ENCODE measurements around the gene NCAM1. TPM values are rescaled to one million over a fixed set of nuclear protein-coding genes. Genes with fewer than 3 reads are reported as not detected.

NCAM1 gene
- total RNA-seq, 1 experiment from 2014 or later: 3.7 TPM

DNA sequence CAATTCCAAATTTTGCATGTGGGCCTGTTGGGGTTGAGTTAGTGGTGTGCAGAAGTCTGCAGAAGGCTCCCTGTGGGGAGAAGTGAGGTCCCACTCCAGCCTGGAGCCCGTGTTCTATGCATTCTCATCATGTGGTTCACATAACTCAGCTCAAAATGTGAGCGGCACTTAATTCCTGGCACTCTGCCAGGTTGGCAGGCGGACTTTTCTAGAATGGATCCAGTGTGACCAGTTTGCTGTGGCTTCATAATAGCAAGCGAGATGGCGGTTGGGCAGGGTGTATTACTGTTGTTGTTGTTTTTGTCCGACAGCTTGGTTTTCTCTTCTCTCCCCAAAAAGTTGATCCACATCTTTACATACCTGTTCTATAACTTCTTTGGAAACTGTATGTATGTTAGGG is 206.4 kb downstream of the NCAM1 start:
- H3K27me3 Mint-ChIP-seq (ENCODE audit: unreplicated experiment): peaks cover 36% of the 10 kb centered on the region
- no peaks in the 10 kb centered on the region for H3K4me1 Mint-ChIP-seq (ENCODE audit: low read depth, unreplicated experiment)
- no peaks in the 10 kb centered on the region for H3K9me3 Mint-ChIP-seq (ENCODE audit: low read depth, unreplicated experiment)
- H3K36me3 Mint-ChIP-seq (ENCODE audit: insufficient read depth, unreplicated experiment): no peaks in the 10 kb centered on the region
- DNase-seq: no peak
- CTCF ChIA-PET: no interaction called here
- no TSS peak for BruUV-seq (replicated peaks)
- intact Hi-C loops (cut with micrococcal nuclease; ENCODE audit: unreplicated experiment): no loop called here
- H3K4me3 Mint-ChIP-seq (ENCODE audit: low read depth, unreplicated experiment): no peak overlapping the region
- TF ChIP-seq, protein P1, sequence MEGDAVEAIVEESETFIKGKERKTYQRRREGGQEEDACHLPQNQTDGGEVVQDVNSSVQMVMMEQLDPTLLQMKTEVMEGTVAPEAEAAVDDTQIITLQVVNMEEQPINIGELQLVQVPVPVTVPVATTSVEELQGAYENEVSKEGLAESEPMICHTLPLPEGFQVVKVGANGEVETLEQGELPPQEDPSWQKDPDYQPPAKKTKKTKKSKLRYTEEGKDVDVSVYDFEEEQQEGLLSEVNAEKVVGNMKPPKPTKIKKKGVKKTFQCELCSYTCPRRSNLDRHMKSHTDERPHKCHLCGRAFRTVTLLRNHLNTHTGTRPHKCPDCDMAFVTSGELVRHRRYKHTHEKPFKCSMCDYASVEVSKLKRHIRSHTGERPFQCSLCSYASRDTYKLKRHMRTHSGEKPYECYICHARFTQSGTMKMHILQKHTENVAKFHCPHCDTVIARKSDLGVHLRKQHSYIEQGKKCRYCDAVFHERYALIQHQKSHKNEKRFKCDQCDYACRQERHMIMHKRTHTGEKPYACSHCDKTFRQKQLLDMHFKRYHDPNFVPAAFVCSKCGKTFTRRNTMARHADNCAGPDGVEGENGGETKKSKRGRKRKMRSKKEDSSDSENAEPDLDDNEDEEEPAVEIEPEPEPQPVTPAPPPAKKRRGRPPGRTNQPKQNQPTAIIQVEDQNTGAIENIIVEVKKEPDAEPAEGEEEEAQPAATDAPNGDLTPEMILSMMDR (IDR thresholded peaks at IDR 0.05; ENCODE audit: unreplicated experiment): no peak
- H3K27ac Mint-ChIP-seq (ENCODE audit: unreplicated experiment): no peak overlapping the region

DNA sequence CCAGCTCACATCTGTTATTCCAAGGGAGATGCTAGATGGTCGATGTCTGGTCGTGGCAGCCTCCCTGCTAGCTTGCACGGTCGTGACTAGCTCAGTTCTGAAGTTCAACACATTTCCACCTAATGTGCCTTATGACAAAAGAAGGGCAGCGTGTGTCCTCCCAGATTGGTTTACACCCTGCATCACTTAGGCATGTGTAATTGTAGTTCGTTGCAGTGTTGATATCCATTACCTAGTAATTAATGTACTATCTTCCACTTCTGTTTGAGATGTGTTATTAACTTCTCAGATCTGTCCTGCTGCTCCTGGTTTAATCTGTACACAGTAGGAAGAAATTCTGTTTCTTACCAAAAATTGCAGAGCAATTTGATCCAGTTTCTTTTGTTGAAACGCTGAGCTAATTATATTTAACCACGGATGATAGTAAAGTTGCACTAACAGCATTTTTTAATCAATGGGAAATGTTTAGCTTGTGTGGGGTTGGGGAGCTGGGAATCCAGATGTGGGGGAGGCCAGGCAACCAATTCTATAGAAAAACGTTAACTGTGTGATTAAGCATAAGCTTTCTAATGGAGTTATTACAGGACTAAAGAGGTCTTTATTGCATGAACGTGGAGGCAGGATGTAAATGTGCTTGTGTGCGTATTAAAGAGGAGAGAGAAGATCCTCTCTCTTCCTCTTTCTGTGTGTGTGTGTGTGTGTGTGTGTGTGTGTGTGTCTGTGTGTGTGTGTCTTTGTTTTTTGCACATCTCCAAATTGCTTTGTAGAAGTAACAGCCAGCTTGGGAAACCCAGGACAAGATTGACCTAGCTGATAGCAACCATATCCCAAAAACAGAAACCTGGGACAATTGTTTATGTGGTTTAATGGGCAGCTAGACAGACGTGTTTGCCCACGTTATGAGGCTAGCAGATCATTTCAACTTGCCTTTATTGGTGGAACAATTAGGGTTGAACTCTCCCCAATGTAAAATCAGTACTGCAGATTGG is 207.4 kb downstream of the NCAM1 start:
- DNase-seq: no peak
- H3K27ac Mint-ChIP-seq (ENCODE audit: unreplicated experiment): no peak overlapping the region
- H3K4me1 Mint-ChIP-seq (ENCODE audit: low read depth, unreplicated experiment): no peaks in the 10 kb centered on the region
- BruUV-seq (replicated peaks): no TSS peak
- TF ChIP-seq, protein P1 (IDR thresholded peaks at IDR 0.05; ENCODE audit: unreplicated experiment): no peak
- intact Hi-C loops (cut with micrococcal nuclease; ENCODE audit: unreplicated experiment): no loop called here
- peaks cover 31% of the 10 kb centered on the region for H3K27me3 Mint-ChIP-seq (ENCODE audit: unreplicated experiment)
- H3K36me3 Mint-ChIP-seq (ENCODE audit: insufficient read depth, unreplicated experiment): no peaks in the 10 kb centered on the region
- H3K9me3 Mint-ChIP-seq (ENCODE audit: low read depth, unreplicated experiment): no peaks in the 10 kb centered on the region
- no peak overlapping the region for H3K4me3 Mint-ChIP-seq (ENCODE audit: low read depth, unreplicated experiment)
- CTCF ChIA-PET: interaction anchor here (0.6 to 0.7 kb wide), 2 partner anchors 65 to 579 kb away, joined by 4 to 6 read pairs; no protein-coding TSS in a partner anchor

DNA sequence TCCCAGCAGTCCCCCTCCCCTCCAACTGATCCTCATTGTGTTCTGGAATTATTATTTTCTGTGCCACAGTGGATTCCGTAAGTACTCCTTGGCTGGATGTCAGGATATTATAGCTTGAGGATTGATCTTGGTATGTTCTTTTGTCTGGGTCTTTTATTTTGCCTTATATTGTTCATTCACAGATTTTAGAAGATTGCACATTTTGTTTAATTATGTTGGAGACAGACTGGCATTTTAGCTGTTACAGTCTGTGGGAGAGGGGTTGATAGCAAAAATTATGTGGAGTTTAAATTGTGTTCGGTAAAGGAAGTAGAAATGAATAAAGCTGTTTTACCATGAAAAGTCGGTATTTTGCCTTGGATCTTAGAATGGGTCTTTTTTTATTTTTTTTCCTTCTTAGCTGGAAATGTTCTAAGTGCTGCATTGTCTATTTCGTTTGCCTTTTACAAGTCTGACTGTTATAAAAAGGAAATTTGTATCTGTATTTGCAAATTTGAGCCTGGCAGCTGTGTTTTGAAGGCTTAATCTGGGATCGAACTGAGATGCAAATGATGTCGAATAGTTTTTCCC is 211.2 kb downstream of the NCAM1 start:
- Mint-ChIP-seq H3K4me1 (ENCODE audit: low read depth, unreplicated experiment) (no peaks in the 10 kb centered on the region), H3K27me3 (ENCODE audit: unreplicated experiment) (peaks cover 20% of the 10 kb centered on the region), H3K4me3 (ENCODE audit: low read depth, unreplicated experiment) (no peak overlapping the region), H3K36me3 (ENCODE audit: insufficient read depth, unreplicated experiment) (no peaks in the 10 kb centered on the region), H3K9me3 (ENCODE audit: low read depth, unreplicated experiment) (no peaks in the 10 kb centered on the region), H3K27ac (ENCODE audit: unreplicated experiment) (no peak overlapping the region)
- DNase-seq: no peak
- intact Hi-C loops (cut with micrococcal nuclease; ENCODE audit: unreplicated experiment): no loop called here
- CTCF ChIA-PET: no interaction called here
- TF ChIP-seq, protein P1 (IDR thresholded peaks at IDR 0.05; ENCODE audit: unreplicated experiment): no peak
- BruUV-seq (replicated peaks): no TSS peak

DNA sequence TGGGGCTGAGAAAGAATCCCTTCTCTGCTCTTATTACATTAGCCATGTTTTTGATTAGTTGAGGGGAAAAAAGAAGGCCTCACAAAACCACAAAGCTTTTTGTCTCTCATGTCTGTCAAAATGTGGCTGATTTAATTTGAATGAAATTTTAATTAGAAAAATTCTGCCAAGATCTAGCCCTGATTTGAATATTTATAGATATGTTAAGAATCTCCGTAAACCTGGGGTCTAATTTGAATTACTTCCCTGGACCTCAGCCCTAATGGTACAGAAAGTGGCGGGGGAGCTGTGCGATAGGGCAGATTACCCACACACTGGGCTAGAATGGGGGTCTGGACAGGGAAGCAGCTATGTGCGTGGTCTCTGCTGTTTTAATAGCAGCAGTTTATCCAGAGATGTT is 211.9 kb downstream of the NCAM1 start:
- Mint-ChIP-seq H3K36me3 (ENCODE audit: insufficient read depth, unreplicated experiment) (no peaks in the 10 kb centered on the region), H3K27me3 (ENCODE audit: unreplicated experiment) (peaks cover 27% of the 10 kb centered on the region), H3K4me1 (ENCODE audit: low read depth, unreplicated experiment) (no peaks in the 10 kb centered on the region), H3K4me3 (ENCODE audit: low read depth, unreplicated experiment) (no peak overlapping the region), H3K27ac (ENCODE audit: unreplicated experiment) (no peak overlapping the region), H3K9me3 (ENCODE audit: low read depth, unreplicated experiment) (no peaks in the 10 kb centered on the region)
- BruUV-seq (replicated peaks): no TSS peak
- TF ChIP-seq, protein P1 (IDR thresholded peaks at IDR 0.05; ENCODE audit: unreplicated experiment): no peak
- intact Hi-C loops (cut with micrococcal nuclease; ENCODE audit: unreplicated experiment): no loop called here
- CTCF ChIA-PET: no interaction called here
- DNase-seq: no peak

Data from Calu3 (cell line).